Calu3 (cell line): Measurements from ENCODE around the gene SAG. TPM values are rescaled to one million over a fixed set of nuclear protein-coding genes. Genes with fewer than 3 reads are reported as not detected.
A peak's percentile ranks its signal among the peaks of the same experiment; 100 is the strongest.

Experiments used
- BruUV-seq: library from RNA; stranded (reverse); fragments of 400-500 nt; replicated peaks from 2 replicates; lab custom pipeline; 2021; lab: Mats Ljungman, UMichigan
- CTCF ChIA-PET: fragments of 300-600 bp; sonication (Branson Sonifier 250); formaldehyde crosslinking; loops from one replicate; lab custom pipeline; 2022; ENCODE audit warnings: antibody characterized with exemption; lab: Charles Lee
- DNase-seq: peaks from one replicate; pipeline ENCODE4 v3.0.0; 2022
- H3K27ac Mint-ChIP-seq: one replicate; pipeline ENCODE4 v1.8.0; 2022; ENCODE audit warnings: mixed read lengths; ENCODE audit not compliant: unreplicated experiment
- H3K27me3 Mint-ChIP-seq: one replicate; pipeline ENCODE4 v1.8.0; 2022; ENCODE audit warnings: mixed read lengths; ENCODE audit not compliant: unreplicated experiment
- H3K36me3 Mint-ChIP-seq: one replicate; pipeline ENCODE4 v1.8.0; 2022; ENCODE audit warnings: mild to moderate bottlenecking, moderate library complexity, mixed read lengths; ENCODE audit not compliant: insufficient read depth, unreplicated experiment
- H3K4me1 Mint-ChIP-seq: one replicate; pipeline ENCODE4 v1.8.0; 2022; ENCODE audit warnings: mild to moderate bottlenecking, low read depth, mixed read lengths; ENCODE audit not compliant: unreplicated experiment
- H3K4me3 Mint-ChIP-seq: one replicate; pipeline ENCODE4 v1.8.0; 2022; ENCODE audit warnings: mild to moderate bottlenecking, low read depth, moderate library complexity, mixed read lengths; ENCODE audit not compliant: unreplicated experiment
- H3K9me3 Mint-ChIP-seq: one replicate; pipeline ENCODE4 v1.8.0; 2022; ENCODE audit warnings: low read depth, mixed read lengths; ENCODE audit not compliant: unreplicated experiment
- intact Hi-C: fragments of 100-400 bp; cut with micrococcal nuclease; formaldehyde crosslinking; loops from one replicate; pipeline ENCODE4 v1.10.0; 2022; ENCODE audit not compliant: unreplicated experiment
- total RNA-seq: library from RNA; stranded (reverse); gene quantifications from 2 replicates; pipeline ENCODE4 v1.2.3, GENCODE V29; 2022
- TF ChIP-seq, protein P1 (sequence below): fragments of 200-600 bp; IDR thresholded peaks from one replicate; pipeline ENCODE4 v1.8.0; 2022; ENCODE audit warnings: antibody characterized with exemption; ENCODE audit not compliant: unreplicated experiment

SAG gene
- total RNA-seq, 1 experiment from 2014 or later = not detected

DNA sequence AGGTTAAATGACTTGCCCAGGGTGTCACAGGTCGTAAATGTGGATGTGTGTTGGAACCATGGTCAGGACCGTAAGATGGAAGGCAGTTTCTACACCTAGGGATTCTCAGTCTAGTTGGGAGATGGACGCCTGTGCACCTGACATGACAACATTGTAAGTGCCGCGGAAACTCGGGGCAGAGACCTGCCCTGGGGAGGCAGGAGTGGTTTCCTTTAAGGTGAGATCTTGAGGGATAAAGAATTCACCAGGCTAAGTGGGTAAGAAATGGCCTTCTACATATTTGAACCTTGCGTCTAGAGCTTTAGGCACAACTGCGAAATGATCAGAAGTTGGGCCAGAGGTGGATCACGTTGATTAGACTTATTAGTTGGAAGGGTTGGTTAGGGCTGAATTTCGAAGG, 48.3 kb downstream of the SAG start:
- H3K4me3 Mint-ChIP-seq = peak overlapping the region; percentile 77
- H3K4me1 Mint-ChIP-seq = peaks cover 48% of the 10 kb centered on the region
- peaks cover 29% of the 10 kb centered on the region for H3K36me3 Mint-ChIP-seq
- no peak for DNase-seq
- no peaks in the 10 kb centered on the region for H3K27me3 Mint-ChIP-seq
- H3K27ac Mint-ChIP-seq = no peak overlapping the region
- CTCF ChIA-PET = no interaction called here
- TSS peak; percentile 66 for BruUV-seq
- H3K9me3 Mint-ChIP-seq = no peaks in the 10 kb centered on the region
- intact Hi-C loops = no loop called here
- TF ChIP-seq, protein P1, sequence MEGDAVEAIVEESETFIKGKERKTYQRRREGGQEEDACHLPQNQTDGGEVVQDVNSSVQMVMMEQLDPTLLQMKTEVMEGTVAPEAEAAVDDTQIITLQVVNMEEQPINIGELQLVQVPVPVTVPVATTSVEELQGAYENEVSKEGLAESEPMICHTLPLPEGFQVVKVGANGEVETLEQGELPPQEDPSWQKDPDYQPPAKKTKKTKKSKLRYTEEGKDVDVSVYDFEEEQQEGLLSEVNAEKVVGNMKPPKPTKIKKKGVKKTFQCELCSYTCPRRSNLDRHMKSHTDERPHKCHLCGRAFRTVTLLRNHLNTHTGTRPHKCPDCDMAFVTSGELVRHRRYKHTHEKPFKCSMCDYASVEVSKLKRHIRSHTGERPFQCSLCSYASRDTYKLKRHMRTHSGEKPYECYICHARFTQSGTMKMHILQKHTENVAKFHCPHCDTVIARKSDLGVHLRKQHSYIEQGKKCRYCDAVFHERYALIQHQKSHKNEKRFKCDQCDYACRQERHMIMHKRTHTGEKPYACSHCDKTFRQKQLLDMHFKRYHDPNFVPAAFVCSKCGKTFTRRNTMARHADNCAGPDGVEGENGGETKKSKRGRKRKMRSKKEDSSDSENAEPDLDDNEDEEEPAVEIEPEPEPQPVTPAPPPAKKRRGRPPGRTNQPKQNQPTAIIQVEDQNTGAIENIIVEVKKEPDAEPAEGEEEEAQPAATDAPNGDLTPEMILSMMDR = no peak

DNA sequence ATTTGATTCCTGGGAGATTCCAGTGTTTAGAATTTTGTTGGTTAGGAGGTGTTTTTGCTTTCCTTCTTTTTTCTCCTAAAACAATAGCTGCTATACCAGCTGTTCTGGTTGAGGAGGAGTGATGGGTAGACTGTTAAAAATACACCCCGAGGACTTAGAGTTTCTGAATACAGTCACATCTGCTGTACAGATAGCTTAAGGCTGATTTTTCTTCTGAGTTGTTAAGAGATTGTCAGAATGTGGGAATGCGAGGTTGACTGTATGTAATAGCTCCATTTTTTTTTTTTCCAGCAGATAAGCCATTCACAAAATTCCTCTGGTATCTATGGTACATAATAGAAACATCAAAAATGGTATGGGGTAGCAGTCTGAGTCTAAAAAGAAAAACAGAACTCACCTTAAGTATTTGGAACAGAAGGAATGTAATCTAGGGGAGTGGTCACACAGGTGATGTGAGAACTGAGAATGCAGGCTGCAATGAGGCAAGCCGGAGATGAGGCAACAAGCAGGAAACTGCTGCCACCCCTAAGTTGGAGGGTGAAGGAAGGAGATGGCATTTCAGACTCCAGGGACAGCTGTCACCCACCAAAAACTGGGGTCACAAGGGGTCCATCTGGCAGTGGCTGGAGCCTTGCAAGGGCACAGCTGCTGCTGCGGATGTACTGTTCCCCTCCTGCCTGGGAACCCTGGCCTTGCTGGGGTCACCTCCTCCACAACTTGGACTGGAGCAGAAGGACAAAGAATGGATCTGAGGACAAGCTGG, 49.1 kb downstream of the SAG start:
- TF ChIP-seq, protein P1 = no peak
- no peak for DNase-seq
- H3K27me3 Mint-ChIP-seq = no peaks in the 10 kb centered on the region
- H3K27ac Mint-ChIP-seq = no peak overlapping the region
- H3K4me3 Mint-ChIP-seq = peak overlapping the region; percentile 77
- H3K36me3 Mint-ChIP-seq = peaks cover 29% of the 10 kb centered on the region
- CTCF ChIA-PET = interaction anchor here (0.6 to 1.0 kb wide), 2 partner anchors 13 to 14 kb away, joined by 3 to 4 read pairs; no protein-coding TSS in a partner anchor
- H3K4me1 Mint-ChIP-seq = peaks cover 40% of the 10 kb centered on the region
- H3K9me3 Mint-ChIP-seq = no peaks in the 10 kb centered on the region
- intact Hi-C loops = no loop called here
- BruUV-seq = no TSS peak

DNA sequence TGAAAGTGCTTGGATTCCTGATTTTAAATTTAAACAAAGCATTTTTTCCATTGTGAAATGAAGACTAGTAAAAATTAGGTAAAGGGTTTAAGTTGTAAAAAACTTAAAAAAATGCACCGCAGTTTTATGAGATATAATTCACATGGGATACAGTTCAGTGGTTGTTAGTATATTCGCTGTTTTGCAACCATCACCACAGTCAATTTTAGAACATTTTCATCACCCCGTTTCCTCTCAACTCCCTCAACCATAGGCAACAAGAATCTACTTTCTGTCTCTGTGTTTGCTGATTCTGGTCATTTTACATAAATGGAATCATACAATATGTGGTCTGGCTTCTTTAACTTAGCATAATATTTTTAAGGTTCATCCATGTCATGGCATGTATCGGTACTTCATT, 50.7 kb downstream of the SAG start:
- BruUV-seq = no TSS peak
- no peak overlapping the region for H3K27ac Mint-ChIP-seq
- H3K27me3 Mint-ChIP-seq = no peaks in the 10 kb centered on the region
- CTCF ChIA-PET = no interaction called here
- intact Hi-C loops = no loop called here
- H3K4me1 Mint-ChIP-seq = peaks cover 30% of the 10 kb centered on the region
- peaks cover 24% of the 10 kb centered on the region for H3K36me3 Mint-ChIP-seq
- no peaks in the 10 kb centered on the region for H3K9me3 Mint-ChIP-seq
- DNase-seq = no peak
- TF ChIP-seq, protein P1 = no peak
- no peak overlapping the region for H3K4me3 Mint-ChIP-seq

DNA sequence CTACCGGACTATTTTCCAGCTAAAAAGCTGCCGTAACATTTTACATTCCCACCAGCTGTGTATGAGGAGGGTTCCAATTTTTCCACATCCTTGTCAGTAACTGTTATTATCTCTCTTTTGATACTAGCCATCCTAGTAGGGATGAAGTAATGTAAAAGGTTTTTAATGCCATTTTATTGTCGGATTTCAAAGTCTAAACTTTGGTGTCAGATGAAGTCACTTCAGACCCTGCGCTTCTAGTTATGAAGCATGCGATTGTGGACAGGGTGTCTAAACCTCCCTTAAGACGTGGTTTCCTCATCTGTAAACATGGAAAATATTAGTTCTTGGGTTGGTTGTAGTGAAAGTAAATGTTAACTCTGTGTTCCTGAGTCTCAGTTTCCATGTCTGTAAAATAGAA, 51.3 kb downstream of the SAG start:
- TF ChIP-seq, protein P1 = no peak
- no peak for DNase-seq
- no peak overlapping the region for H3K27ac Mint-ChIP-seq
- H3K36me3 Mint-ChIP-seq = peaks cover 19% of the 10 kb centered on the region
- no peaks in the 10 kb centered on the region for H3K9me3 Mint-ChIP-seq
- BruUV-seq = no TSS peak
- H3K27me3 Mint-ChIP-seq = no peaks in the 10 kb centered on the region
- H3K4me1 Mint-ChIP-seq = peaks cover 24% of the 10 kb centered on the region
- no peak overlapping the region for H3K4me3 Mint-ChIP-seq
- CTCF ChIA-PET = no interaction called here
- intact Hi-C loops = no loop called here
